ENCODE results near the gene ORMDL2. TPM values are rescaled to one million over a fixed set of nuclear protein-coding genes. Genes with fewer than 3 reads are reported as not detected.
"Not testable (repeated sequence)": the region's sequence is repeated elsewhere in the genome, so short reads cannot be mapped to it uniquely, and the experiment has no call there.

The ORMDL2 gene
- total RNA-seq, 1 donor from 2014 or later: 33.3 TPM

GRCh38 chr12:55852740-55853139 lies 34.9 kb downstream of the ORMDL2 start:
- TF ChIP-seq, protein P1, sequence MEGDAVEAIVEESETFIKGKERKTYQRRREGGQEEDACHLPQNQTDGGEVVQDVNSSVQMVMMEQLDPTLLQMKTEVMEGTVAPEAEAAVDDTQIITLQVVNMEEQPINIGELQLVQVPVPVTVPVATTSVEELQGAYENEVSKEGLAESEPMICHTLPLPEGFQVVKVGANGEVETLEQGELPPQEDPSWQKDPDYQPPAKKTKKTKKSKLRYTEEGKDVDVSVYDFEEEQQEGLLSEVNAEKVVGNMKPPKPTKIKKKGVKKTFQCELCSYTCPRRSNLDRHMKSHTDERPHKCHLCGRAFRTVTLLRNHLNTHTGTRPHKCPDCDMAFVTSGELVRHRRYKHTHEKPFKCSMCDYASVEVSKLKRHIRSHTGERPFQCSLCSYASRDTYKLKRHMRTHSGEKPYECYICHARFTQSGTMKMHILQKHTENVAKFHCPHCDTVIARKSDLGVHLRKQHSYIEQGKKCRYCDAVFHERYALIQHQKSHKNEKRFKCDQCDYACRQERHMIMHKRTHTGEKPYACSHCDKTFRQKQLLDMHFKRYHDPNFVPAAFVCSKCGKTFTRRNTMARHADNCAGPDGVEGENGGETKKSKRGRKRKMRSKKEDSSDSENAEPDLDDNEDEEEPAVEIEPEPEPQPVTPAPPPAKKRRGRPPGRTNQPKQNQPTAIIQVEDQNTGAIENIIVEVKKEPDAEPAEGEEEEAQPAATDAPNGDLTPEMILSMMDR (conservative IDR thresholded peaks at IDR 0.05): no peak
- no peaks in the 10 kb centered on the region for H3K27me3 Mint-ChIP-seq (ENCODE audit: low read depth)
- DNase-seq (ENCODE audit: low read depth, low spot score): no peak
- no peaks in the 10 kb centered on the region for H3K9me3 Mint-ChIP-seq
- no peaks in the 10 kb centered on the region for H3K36me3 Mint-ChIP-seq (ENCODE audit: low read depth)
- H3K4me1 Mint-ChIP-seq: peaks cover 19% of the 10 kb centered on the region
- no peak overlapping the region for H3K27ac Mint-ChIP-seq (ENCODE audit: unreplicated experiment)
- H3K4me3 Mint-ChIP-seq: no peak overlapping the region

DNA sequence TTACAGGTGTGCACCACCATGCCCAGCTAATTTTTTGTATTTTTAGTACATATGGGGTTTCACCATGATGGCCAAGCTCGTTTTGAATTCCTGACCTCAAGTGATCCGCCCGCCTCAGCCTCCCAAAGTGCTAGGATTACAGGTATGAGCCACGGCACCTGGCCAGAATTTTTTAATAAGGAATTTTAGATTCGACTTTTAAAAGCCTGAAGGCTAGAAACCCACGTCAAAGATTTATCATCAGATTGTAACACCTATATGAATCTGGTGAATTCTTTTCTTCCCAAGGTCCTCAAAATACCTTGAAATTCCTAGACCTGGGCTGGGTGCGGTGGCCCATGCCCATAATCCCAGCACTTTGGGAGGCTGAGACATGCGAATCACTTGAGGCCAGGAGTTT lies 43.6 kb downstream of the ORMDL2 start:
- TF ChIP-seq, protein P1 (conservative IDR thresholded peaks at IDR 0.05): no peak
- DNase-seq (ENCODE audit: low read depth, low spot score): no peak
- Mint-ChIP-seq H3K9me3 (peaks cover 3% of the 10 kb centered on the region), H3K27ac (ENCODE audit: unreplicated experiment) (no peak overlapping the region), H3K4me3 (no peak overlapping the region), H3K4me1 (no peaks in the 10 kb centered on the region), H3K36me3 (ENCODE audit: low read depth) (no peaks in the 10 kb centered on the region), H3K27me3 (ENCODE audit: low read depth) (no peaks in the 10 kb centered on the region)

- TF ChIP-seq, protein P1 (conservative IDR thresholded peaks at IDR 0.05): no peak
- peaks cover 3% of the 10 kb centered on the region for H3K9me3 Mint-ChIP-seq
- no peaks in the 10 kb centered on the region for H3K36me3 Mint-ChIP-seq (ENCODE audit: low read depth)
- H3K27ac Mint-ChIP-seq (ENCODE audit: unreplicated experiment): no peak overlapping the region
- H3K27me3 Mint-ChIP-seq (ENCODE audit: low read depth): no peaks in the 10 kb centered on the region
- H3K4me1 Mint-ChIP-seq: no peaks in the 10 kb centered on the region
- H3K4me3 Mint-ChIP-seq: no peak overlapping the region
- DNase-seq (ENCODE audit: low read depth, low spot score): no peak
Measured at GRCh38 chr12:55861871-55862270, 44.0 kb downstream of the ORMDL2 start.

DNA sequence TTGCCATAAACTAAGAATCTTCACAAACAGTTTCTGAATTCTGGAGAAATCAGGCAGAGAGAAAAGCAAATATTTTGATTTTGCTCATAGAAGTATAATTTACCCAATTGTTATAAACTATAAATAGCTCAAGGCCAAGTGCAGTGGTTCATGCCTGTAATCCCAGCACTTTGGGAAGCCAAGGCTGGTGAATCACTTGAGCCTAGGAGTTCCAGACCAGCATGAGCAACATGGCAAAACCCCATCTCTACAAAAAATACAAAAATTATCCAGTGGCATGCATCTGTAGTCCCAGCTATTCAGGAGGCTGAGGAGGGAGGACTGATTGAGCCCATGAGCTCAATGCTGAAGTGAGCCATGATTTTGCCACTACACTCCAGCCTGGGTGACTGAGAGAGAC lies 44.4 kb downstream of the ORMDL2 start:
- Mint-ChIP-seq H3K9me3 (peaks cover 3% of the 10 kb centered on the region), H3K36me3 (ENCODE audit: low read depth) (no peaks in the 10 kb centered on the region), H3K27ac (ENCODE audit: unreplicated experiment) (no peak overlapping the region), H3K27me3 (ENCODE audit: low read depth) (no peaks in the 10 kb centered on the region), H3K4me1 (no peaks in the 10 kb centered on the region), H3K4me3 (no peak overlapping the region)
- DNase-seq (ENCODE audit: low read depth, low spot score): no peak
- TF ChIP-seq, protein P1 (conservative IDR thresholded peaks at IDR 0.05): no peak

- not testable (repeated sequence) for DNase-seq (ENCODE audit: low read depth, low spot score); H3K27ac Mint-ChIP-seq (ENCODE audit: unreplicated experiment); H3K4me1 Mint-ChIP-seq; H3K4me3 Mint-ChIP-seq; H3K27me3 Mint-ChIP-seq (ENCODE audit: low read depth); H3K36me3 Mint-ChIP-seq (ENCODE audit: low read depth); H3K9me3 Mint-ChIP-seq
Measured at GRCh38 chr12:55862931-55863330, 45.1 kb downstream of the ORMDL2 start.

DNA sequence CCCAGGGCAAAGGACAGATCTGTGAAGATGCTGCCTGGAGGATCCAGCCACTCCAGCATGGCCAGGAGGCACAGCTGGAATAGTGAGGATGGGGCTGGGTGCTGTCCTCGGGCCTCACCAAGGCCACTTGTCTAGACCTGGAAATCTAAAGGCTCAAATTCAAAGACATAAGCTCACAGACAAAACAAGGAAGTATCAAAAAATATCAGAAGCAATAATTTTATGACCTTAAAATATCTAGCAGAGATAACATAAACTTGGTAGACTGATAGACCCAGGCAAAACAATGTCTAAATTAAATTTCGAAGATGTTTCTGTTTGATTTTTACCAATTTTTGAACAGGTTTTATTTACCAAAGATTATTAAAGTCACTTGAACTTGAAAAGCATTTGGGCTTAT lies 47.5 kb downstream of the ORMDL2 start:
- Mint-ChIP-seq H3K27ac (ENCODE audit: unreplicated experiment) (no peak overlapping the region), H3K9me3 (peaks cover 3% of the 10 kb centered on the region), H3K27me3 (ENCODE audit: low read depth) (no peaks in the 10 kb centered on the region), H3K36me3 (ENCODE audit: low read depth) (no peaks in the 10 kb centered on the region), H3K4me3 (no peak overlapping the region), H3K4me1 (no peaks in the 10 kb centered on the region)
- TF ChIP-seq, protein P1 (conservative IDR thresholded peaks at IDR 0.05): no peak
- DNase-seq (ENCODE audit: low read depth, low spot score): no peak

- H3K4me1 Mint-ChIP-seq; H3K27ac Mint-ChIP-seq (ENCODE audit: unreplicated experiment); H3K36me3 Mint-ChIP-seq (ENCODE audit: low read depth); H3K27me3 Mint-ChIP-seq (ENCODE audit: low read depth); H3K9me3 Mint-ChIP-seq; DNase-seq (ENCODE audit: low read depth, low spot score); H3K4me3 Mint-ChIP-seq: not testable (repeated sequence)
Measured at GRCh38 chr12:55866454-55867004, 48.7 kb downstream of the ORMDL2 start.
